GM12891 (cell line): Measurements from ENCODE around the gene CDC42EP2.

Experiments used
- POLR2A ChIP-seq: IDR thresholded peaks from 2 replicates; pipeline ENCODE4 v1.6.1; 2011; ENCODE audit warnings: low read depth, low read length, control low read depth
- POLR2AphosphoS5 ChIP-seq: IDR thresholded peaks from 2 replicates; pipeline ENCODE4 v1.6.1; 2011; ENCODE audit warnings: low read depth, low read length, control low read depth
- POU2F2 ChIP-seq: IDR thresholded peaks from 2 replicates; pipeline ENCODE4 v1.6.1; 2011; ENCODE audit warnings: low read depth, mild to moderate bottlenecking, control low read depth, low read length, moderate library complexity
- TAF1 ChIP-seq: IDR thresholded peaks from 2 replicates; pipeline ENCODE4 v1.6.1; 2011; ENCODE audit warnings: low read depth, low read length, control low read depth

DNA sequence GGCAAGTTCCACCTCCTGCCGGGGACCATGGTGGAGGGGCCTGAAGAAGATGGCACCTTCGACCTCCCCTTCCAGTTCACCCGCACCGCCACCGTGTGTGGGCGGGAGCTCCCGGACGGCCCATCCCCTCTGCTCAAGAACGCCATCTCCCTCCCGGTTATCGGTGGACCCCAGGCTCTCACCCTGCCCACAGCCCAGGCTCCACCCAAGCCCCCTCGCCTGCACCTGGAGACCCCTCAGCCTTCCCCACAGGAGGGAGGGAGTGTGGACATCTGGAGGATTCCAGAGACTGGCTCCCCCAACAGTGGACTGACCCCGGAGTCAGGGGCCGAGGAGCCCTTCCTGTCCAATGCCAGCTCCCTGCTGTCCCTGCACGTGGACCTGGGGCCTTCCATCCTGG, 6.4 kb downstream of the CDC42EP2 start:
- TF ChIP-seq POLR2A (no peak), POLR2AphosphoS5 (no peak), TAF1 (no peak), POU2F2 (no peak)
